ENCODE measurements around the gene PTPRZ1.

GRCh38 chr7:121831351-121831750, 41.6 kb upstream of the PTPRZ1 start:
- no peak for TF ChIP-seq GATA2 (IDR thresholded peaks at IDR 0.05; ENCODE audit: low read depth, low read length)
- no peak for TF ChIP-seq GATA3 (IDR thresholded peaks at IDR 0.05; ENCODE audit: low read depth, low read length)
